ENCODE results near the gene SHC2. TPM values are rescaled to one million over a fixed set of nuclear protein-coding genes. Genes with fewer than 3 reads are reported as not detected.
A peak's percentile ranks its signal among the peaks of the same experiment; 100 is the strongest.

Gene SHC2
- total and polyA plus RNA-seq, 2 experiments from 2014 or later = 2.2 to 4.6 TPM

- H3K9me3 Mint-ChIP-seq = peaks cover 15% of the 10 kb centered on the region; the same call in 2 of the 3 replicates
- no peaks in the 10 kb centered on the region for H4K20me1 ChIP-seq (replicated peaks; ENCODE audit: insufficient read depth)
- no peak for TF ChIP-seq NANOG (IDR thresholded peaks at IDR 0.05; ENCODE audit: borderline replicate concordance)
- TF ChIP-seq, protein P1, sequence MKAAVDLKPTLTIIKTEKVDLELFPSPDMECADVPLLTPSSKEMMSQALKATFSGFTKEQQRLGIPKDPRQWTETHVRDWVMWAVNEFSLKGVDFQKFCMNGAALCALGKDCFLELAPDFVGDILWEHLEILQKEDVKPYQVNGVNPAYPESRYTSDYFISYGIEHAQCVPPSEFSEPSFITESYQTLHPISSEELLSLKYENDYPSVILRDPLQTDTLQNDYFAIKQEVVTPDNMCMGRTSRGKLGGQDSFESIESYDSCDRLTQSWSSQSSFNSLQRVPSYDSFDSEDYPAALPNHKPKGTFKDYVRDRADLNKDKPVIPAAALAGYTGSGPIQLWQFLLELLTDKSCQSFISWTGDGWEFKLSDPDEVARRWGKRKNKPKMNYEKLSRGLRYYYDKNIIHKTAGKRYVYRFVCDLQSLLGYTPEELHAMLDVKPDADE (IDR thresholded peaks at IDR 0.05) = no peak
- no peak for TF ChIP-seq POLR2AphosphoS5 (IDR thresholded peaks at IDR 0.05; ENCODE audit: low read depth)
- TF ChIP-seq STAT1 (IDR thresholded peaks at IDR 0.05; ENCODE audit: unreplicated experiment) = no peak
- TF ChIP-seq, protein P2, sequence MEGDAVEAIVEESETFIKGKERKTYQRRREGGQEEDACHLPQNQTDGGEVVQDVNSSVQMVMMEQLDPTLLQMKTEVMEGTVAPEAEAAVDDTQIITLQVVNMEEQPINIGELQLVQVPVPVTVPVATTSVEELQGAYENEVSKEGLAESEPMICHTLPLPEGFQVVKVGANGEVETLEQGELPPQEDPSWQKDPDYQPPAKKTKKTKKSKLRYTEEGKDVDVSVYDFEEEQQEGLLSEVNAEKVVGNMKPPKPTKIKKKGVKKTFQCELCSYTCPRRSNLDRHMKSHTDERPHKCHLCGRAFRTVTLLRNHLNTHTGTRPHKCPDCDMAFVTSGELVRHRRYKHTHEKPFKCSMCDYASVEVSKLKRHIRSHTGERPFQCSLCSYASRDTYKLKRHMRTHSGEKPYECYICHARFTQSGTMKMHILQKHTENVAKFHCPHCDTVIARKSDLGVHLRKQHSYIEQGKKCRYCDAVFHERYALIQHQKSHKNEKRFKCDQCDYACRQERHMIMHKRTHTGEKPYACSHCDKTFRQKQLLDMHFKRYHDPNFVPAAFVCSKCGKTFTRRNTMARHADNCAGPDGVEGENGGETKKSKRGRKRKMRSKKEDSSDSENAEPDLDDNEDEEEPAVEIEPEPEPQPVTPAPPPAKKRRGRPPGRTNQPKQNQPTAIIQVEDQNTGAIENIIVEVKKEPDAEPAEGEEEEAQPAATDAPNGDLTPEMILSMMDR (conservative IDR thresholded peaks at IDR 0.05; ENCODE audit: low read depth in 2 of 2) = no peak
- TF ChIP-seq ZNF331 (CRISPR knock-in tag; IDR thresholded peaks at IDR 0.05; ENCODE audit: low read depth) = no peak
- no peak for TF ChIP-seq ZNF114 (CRISPR knock-in tag; IDR thresholded peaks at IDR 0.05)
- TF ChIP-seq, protein P3, sequence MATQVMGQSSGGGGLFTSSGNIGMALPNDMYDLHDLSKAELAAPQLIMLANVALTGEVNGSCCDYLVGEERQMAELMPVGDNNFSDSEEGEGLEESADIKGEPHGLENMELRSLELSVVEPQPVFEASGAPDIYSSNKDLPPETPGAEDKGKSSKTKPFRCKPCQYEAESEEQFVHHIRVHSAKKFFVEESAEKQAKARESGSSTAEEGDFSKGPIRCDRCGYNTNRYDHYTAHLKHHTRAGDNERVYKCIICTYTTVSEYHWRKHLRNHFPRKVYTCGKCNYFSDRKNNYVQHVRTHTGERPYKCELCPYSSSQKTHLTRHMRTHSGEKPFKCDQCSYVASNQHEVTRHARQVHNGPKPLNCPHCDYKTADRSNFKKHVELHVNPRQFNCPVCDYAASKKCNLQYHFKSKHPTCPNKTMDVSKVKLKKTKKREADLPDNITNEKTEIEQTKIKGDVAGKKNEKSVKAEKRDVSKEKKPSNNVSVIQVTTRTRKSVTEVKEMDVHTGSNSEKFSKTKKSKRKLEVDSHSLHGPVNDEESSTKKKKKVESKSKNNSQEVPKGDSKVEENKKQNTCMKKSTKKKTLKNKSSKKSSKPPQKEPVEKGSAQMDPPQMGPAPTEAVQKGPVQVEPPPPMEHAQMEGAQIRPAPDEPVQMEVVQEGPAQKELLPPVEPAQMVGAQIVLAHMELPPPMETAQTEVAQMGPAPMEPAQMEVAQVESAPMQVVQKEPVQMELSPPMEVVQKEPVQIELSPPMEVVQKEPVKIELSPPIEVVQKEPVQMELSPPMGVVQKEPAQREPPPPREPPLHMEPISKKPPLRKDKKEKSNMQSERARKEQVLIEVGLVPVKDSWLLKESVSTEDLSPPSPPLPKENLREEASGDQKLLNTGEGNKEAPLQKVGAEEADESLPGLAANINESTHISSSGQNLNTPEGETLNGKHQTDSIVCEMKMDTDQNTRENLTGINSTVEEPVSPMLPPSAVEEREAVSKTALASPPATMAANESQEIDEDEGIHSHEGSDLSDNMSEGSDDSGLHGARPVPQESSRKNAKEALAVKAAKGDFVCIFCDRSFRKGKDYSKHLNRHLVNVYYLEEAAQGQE (IDR thresholded peaks at IDR 0.05; ENCODE audit: unreplicated experiment) = no peak
- TF ChIP-seq EZH2 (IDR thresholded peaks at IDR 0.05; ENCODE audit: low read depth, unreplicated experiment) = no peak
- no peak for TF ChIP-seq JUNB (IDR thresholded peaks at IDR 0.05; ENCODE audit: unreplicated experiment)
- no peak for TF ChIP-seq ZNF462 (CRISPR knock-in tag; IDR thresholded peaks at IDR 0.05)
- TF ChIP-seq CREB1 (CRISPR knock-in tag; IDR thresholded peaks at IDR 0.05; ENCODE audit: low read depth) = no peak
- TF ChIP-seq EZH2phosphoT487 (IDR thresholded peaks at IDR 0.05; ENCODE audit: unreplicated experiment) = no peak
- no peak overlapping the region for H3K4me3 ChIP-seq
- H3K9me2 ChIP-seq (ENCODE audit: insufficient read depth) = no peaks in the 10 kb centered on the region
- peaks cover 13% of the 10 kb centered on the region for H3K27me3 Mint-ChIP-seq (ENCODE audit: insufficient read depth, low read depth, poor library complexity)
- H3K4me1 ChIP-seq (ENCODE audit: insufficient read depth) = peaks cover 4% of the 10 kb centered on the region; the same call in 1 of the 2 replicates
- H3K4me1 Mint-ChIP-seq = peaks cover 8% of the 10 kb centered on the region
- H3K4me2 ChIP-seq = 0 out of 2 replicates have a peak overlapping the region, but pooled peaks have one; percentile 20
- ATAC-seq (no peak; the same call in 2 of the 3 replicates), DNase-seq (ENCODE audit: low spot score) (no peak)
- no peak overlapping the region for H3K27ac Mint-ChIP-seq
- H3F3A ChIP-seq (replicated peaks; ENCODE audit: low read depth) = 0 out of 2 replicates have a peak, but pooled peaks cover 3% of the 10 kb centered on the region
- no peaks in the 10 kb centered on the region for H3K36me3 ChIP-seq (ENCODE audit: insufficient read depth)
- peaks cover 3% of the 10 kb centered on the region; the same call in 1 of the 3 replicates for H3K36me3 Mint-ChIP-seq (ENCODE audit: low read depth)
- H3K27ac ChIP-seq (ENCODE audit: low read depth) = no peak overlapping the region
- H3K4me3 Mint-ChIP-seq = no peak overlapping the region
- no peaks in the 10 kb centered on the region for H3K79me2 ChIP-seq (replicated peaks; ENCODE audit: insufficient read depth)
- peaks cover 12% of the 10 kb centered on the region for H3K27me3 ChIP-seq (ENCODE audit: insufficient read depth)
- no peak overlapping the region for H2AFZ ChIP-seq
These were observed 49.0 kb downstream of the SHC2 start for GRCh38 chr19:411723-412355.

All from GM23338 (cell line).